ENCODE measurements around the gene GAB3.

Gene GAB3

GRCh38 chrX:154653048-154653401 lies 97.9 kb downstream of the GAB3 start:
- Histone ChIP-seq H3K36me3 (ENCODE audit: low read length) (no peaks in the 10 kb centered on the region), H3K9me2 (replicated peaks; ENCODE audit: insufficient read depth, low read length) (no peaks in the 10 kb centered on the region), H3K9me3 (ENCODE audit: insufficient read depth, low read length) (no peaks in the 10 kb centered on the region), H2AFZ (ENCODE audit: low read depth, low read length, severe bottlenecking) (no peak overlapping the region), H3K27me3 (ENCODE audit: low read length) (no peaks in the 10 kb centered on the region), H3K4me2 (ENCODE audit: low read depth, low read length, poor library complexity, severe bottlenecking) (no peak overlapping the region), H3F3A (ENCODE audit: insufficient read depth) (no peaks in the 10 kb centered on the region), H4K20me1 (ENCODE audit: low read depth, low read length) (no peaks in the 10 kb centered on the region), H3K79me2 (ENCODE audit: insufficient read depth, low read length) (no peaks in the 10 kb centered on the region), H3K4me3 (ENCODE audit: insufficient read depth, low read length, poor library complexity, severe bottlenecking) (no peak overlapping the region), H3K27ac (ENCODE audit: low read depth, low read length) (no peak overlapping the region), H3K9ac (ENCODE audit: low read length) (no peak overlapping the region)
- TF ChIP-seq EZH2phosphoT487 (conservative IDR thresholded peaks at IDR 0.05; ENCODE audit: low read length) (no peak), CTCF (IDR thresholded peaks at IDR 0.05; ENCODE audit: insufficient read depth, low read length, poor library complexity, severe bottlenecking) (no peak)

GRCh38 chrX:154652311-154653047 lies 98.4 kb downstream of the GAB3 start:
- H3K36me3 ChIP-seq (ENCODE audit: low read length), result no peaks in the 10 kb centered on the region
- H3K27ac ChIP-seq (ENCODE audit: low read depth, low read length), result no peak overlapping the region
- no peaks in the 10 kb centered on the region for H3K27me3 ChIP-seq (ENCODE audit: low read length)
- H3K79me2 ChIP-seq (ENCODE audit: insufficient read depth, low read length), result no peaks in the 10 kb centered on the region
- no peak overlapping the region for H2AFZ ChIP-seq (ENCODE audit: low read depth, low read length, severe bottlenecking)
- H3K4me2 ChIP-seq (ENCODE audit: low read depth, low read length, poor library complexity, severe bottlenecking), result no peak overlapping the region
- H3K9me2 ChIP-seq (replicated peaks; ENCODE audit: insufficient read depth, low read length), result no peaks in the 10 kb centered on the region
- TF ChIP-seq CTCF (IDR thresholded peaks at IDR 0.05; ENCODE audit: insufficient read depth, low read length, poor library complexity, severe bottlenecking), result no peak
- TF ChIP-seq EZH2phosphoT487 (conservative IDR thresholded peaks at IDR 0.05; ENCODE audit: low read length), result no peak
- no peaks in the 10 kb centered on the region for H3K9me3 ChIP-seq (ENCODE audit: insufficient read depth, low read length)
- H3K4me3 ChIP-seq (ENCODE audit: insufficient read depth, low read length, poor library complexity, severe bottlenecking), result no peak overlapping the region
- H3F3A ChIP-seq (ENCODE audit: insufficient read depth), result no peaks in the 10 kb centered on the region
- H4K20me1 ChIP-seq (ENCODE audit: low read depth, low read length), result no peaks in the 10 kb centered on the region
- H3K9ac ChIP-seq (ENCODE audit: low read length), result no peak overlapping the region

GRCh38 chrX:154650221-154650510 lies 100.7 kb downstream of the GAB3 start:
- no peak overlapping the region for H3K9ac ChIP-seq (ENCODE audit: low read length)
- H3F3A ChIP-seq (ENCODE audit: insufficient read depth), result no peaks in the 10 kb centered on the region
- H4K20me1 ChIP-seq (ENCODE audit: low read depth, low read length), result no peaks in the 10 kb centered on the region
- no peak overlapping the region for H3K4me2 ChIP-seq (ENCODE audit: low read depth, low read length, poor library complexity, severe bottlenecking)
- no peak overlapping the region for H3K4me3 ChIP-seq (ENCODE audit: insufficient read depth, low read length, poor library complexity, severe bottlenecking)
- no peaks in the 10 kb centered on the region for H3K79me2 ChIP-seq (ENCODE audit: insufficient read depth, low read length)
- no peak overlapping the region for H3K27ac ChIP-seq (ENCODE audit: low read depth, low read length)
- TF ChIP-seq CTCF (IDR thresholded peaks at IDR 0.05; ENCODE audit: insufficient read depth, low read length, poor library complexity, severe bottlenecking) (no peak), EZH2phosphoT487 (conservative IDR thresholded peaks at IDR 0.05; ENCODE audit: low read length) (no peak)
- H3K9me3 ChIP-seq (ENCODE audit: insufficient read depth, low read length), result no peaks in the 10 kb centered on the region
- no peaks in the 10 kb centered on the region for H3K27me3 ChIP-seq (ENCODE audit: low read length)
- no peak overlapping the region for H2AFZ ChIP-seq (ENCODE audit: low read depth, low read length, severe bottlenecking)
- H3K9me2 ChIP-seq (replicated peaks; ENCODE audit: insufficient read depth, low read length), result no peaks in the 10 kb centered on the region
- no peaks in the 10 kb centered on the region for H3K36me3 ChIP-seq (ENCODE audit: low read length)

All from SU-DHL-6 (cell line).